ENCODE results near the gene HOXA1.
"Not testable (repeated sequence)": the region's sequence is repeated elsewhere in the genome, so short reads cannot be mapped to it uniquely, and the experiment has no call there.

The HOXA1 gene

GRCh38 chr7:27046854-27047549 lies 48.8 kb downstream of the HOXA1 start:
- no peak for DNase-seq (ENCODE audit: low read depth)

- not testable (repeated sequence) for DNase-seq (ENCODE audit: low read depth)
Measured at GRCh38 chr7:27045972-27046371, 49.8 kb downstream of the HOXA1 start.

GRCh38 chr7:27045066-27045465 lies 50.7 kb downstream of the HOXA1 start:
- DNase-seq (ENCODE audit: low read depth), result not testable (repeated sequence)
